ENCODE results near the gene REN. TPM values are rescaled to one million over a fixed set of nuclear protein-coding genes. Genes with fewer than 3 reads are reported as not detected.

Gene REN
- total and polyA plus RNA-seq, 3 donors from 2014 or later, result 2.2 TPM; not detected in 2

GRCh38 chr1:204197068-204197467 is 30.9 kb upstream of the REN start:
- Histone ChIP-seq H3K4me1 (peaks cover 7% of the 10 kb centered on the region), H3K27me3 (no peaks in the 10 kb centered on the region), H3K27ac (no peak overlapping the region), H3K4me3 (no peak overlapping the region), H3K36me3 (ENCODE audit: low read depth, missing control alignments) (no peaks in the 10 kb centered on the region), H3K9me3 (no peaks in the 10 kb centered on the region)
- TF ChIP-seq CTCF (IDR thresholded peaks at IDR 0.05), result no peak
- no peak for TF ChIP-seq POLR2A (IDR thresholded peaks at IDR 0.05)
- WGBS, 2 donors, result 94 to 95% methylated on average over 5 of the region's 5 CpGs
- no peak for DNase-seq
- intact Hi-C loops (cut with DNase I; ENCODE audit: low total_unique reads), result no loop called here

GRCh38 chr1:204196068-204196795 is 30.1 kb upstream of the REN start, which contains the start of gene KISS1:
Gene KISS1 (minus strand): TSS chr1:204196491. CDS start chr1:204192876, 3,615 bp downstream.
- intact Hi-C loops (cut with DNase I; ENCODE audit: low total_unique reads), result no loop called here
- no peak for DNase-seq
- no peak for TF ChIP-seq CTCF (IDR thresholded peaks at IDR 0.05)
- H3K27ac ChIP-seq, result no peak within 1 kb of the TSS
- H3K4me3 ChIP-seq, result no peak within 1 kb of the TSS
- H3K27me3 ChIP-seq, result no peaks in the 10 kb centered on the region
- no peaks in the 10 kb centered on the region for H3K9me3 ChIP-seq
- H3K36me3 ChIP-seq (ENCODE audit: low read depth, missing control alignments), result no peaks in the 10 kb centered on the region
- peaks cover 7% of the 10 kb centered on the region for H3K4me1 ChIP-seq
- 77 to 78% methylated on average over 16 to 18 of the region's 18 CpGs for WGBS, 2 donors

GRCh38 chr1:204194771-204195170 is 28.6 kb upstream of the REN start:
- H3K36me3 ChIP-seq (ENCODE audit: low read depth, missing control alignments), result no peaks in the 10 kb centered on the region
- H3K4me3 ChIP-seq, result no peak overlapping the region
- no peak for DNase-seq
- peaks cover 7% of the 10 kb centered on the region for H3K4me1 ChIP-seq
- 62 to 79% methylated on average over 7 of the region's 7 CpGs for WGBS, 2 donors
- intact Hi-C loops (cut with DNase I; ENCODE audit: low total_unique reads), result no loop called here
- no peaks in the 10 kb centered on the region for H3K27me3 ChIP-seq
- no peak for TF ChIP-seq CTCF (IDR thresholded peaks at IDR 0.05)
- no peak for TF ChIP-seq POLR2A (IDR thresholded peaks at IDR 0.05)
- H3K9me3 ChIP-seq, result no peaks in the 10 kb centered on the region
- H3K27ac ChIP-seq, result no peak overlapping the region

GRCh38 chr1:204194080-204194479 is 27.9 kb upstream of the REN start:
- Histone ChIP-seq H3K27ac (no peak overlapping the region), H3K27me3 (no peaks in the 10 kb centered on the region), H3K4me1 (peaks cover 7% of the 10 kb centered on the region), H3K36me3 (ENCODE audit: low read depth, missing control alignments) (no peaks in the 10 kb centered on the region), H3K4me3 (no peak overlapping the region), H3K9me3 (no peaks in the 10 kb centered on the region)
- no peak for TF ChIP-seq POLR2A (IDR thresholded peaks at IDR 0.05)
- TF ChIP-seq CTCF (IDR thresholded peaks at IDR 0.05), result no peak
- intact Hi-C loops (cut with DNase I; ENCODE audit: low total_unique reads), result no loop called here
- DNase-seq, result no peak
- WGBS, 2 donors, result 68 to 89% methylated on average over 2 of the region's 2 CpGs

Data from testis (tissue), 3 donors.